ENCODE measurements around the gene LOXL3.

DNA sequence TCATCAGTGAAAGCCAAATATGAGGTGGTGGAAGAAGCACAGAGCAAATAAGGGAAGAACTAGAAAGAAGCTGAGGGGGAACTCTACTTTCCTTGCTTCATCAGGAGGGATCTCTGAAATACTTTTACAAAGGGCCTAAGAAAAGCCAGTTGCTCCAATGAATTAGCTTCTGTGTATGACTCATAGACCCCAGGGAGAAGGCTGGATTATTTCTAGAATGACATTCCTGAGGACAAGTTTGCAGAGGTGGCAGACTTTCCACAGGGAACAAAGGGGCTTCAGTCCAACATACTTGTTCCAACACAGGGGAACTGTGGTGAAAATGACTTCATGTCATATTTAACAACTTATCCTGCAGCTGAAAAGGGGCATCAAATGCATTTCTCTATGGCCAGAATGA is 29.8 kb upstream of the LOXL3 start:
- TF ChIP-seq, protein P1, sequence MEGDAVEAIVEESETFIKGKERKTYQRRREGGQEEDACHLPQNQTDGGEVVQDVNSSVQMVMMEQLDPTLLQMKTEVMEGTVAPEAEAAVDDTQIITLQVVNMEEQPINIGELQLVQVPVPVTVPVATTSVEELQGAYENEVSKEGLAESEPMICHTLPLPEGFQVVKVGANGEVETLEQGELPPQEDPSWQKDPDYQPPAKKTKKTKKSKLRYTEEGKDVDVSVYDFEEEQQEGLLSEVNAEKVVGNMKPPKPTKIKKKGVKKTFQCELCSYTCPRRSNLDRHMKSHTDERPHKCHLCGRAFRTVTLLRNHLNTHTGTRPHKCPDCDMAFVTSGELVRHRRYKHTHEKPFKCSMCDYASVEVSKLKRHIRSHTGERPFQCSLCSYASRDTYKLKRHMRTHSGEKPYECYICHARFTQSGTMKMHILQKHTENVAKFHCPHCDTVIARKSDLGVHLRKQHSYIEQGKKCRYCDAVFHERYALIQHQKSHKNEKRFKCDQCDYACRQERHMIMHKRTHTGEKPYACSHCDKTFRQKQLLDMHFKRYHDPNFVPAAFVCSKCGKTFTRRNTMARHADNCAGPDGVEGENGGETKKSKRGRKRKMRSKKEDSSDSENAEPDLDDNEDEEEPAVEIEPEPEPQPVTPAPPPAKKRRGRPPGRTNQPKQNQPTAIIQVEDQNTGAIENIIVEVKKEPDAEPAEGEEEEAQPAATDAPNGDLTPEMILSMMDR (IDR thresholded peaks at IDR 0.05), result no peak
- TF ChIP-seq POLR2A (IDR thresholded peaks at IDR 0.05) (no peak), EP300 (IDR thresholded peaks at IDR 0.05) (no peak)
